ENCODE data around the gene PCNX2.

Gene PCNX2

DNA sequence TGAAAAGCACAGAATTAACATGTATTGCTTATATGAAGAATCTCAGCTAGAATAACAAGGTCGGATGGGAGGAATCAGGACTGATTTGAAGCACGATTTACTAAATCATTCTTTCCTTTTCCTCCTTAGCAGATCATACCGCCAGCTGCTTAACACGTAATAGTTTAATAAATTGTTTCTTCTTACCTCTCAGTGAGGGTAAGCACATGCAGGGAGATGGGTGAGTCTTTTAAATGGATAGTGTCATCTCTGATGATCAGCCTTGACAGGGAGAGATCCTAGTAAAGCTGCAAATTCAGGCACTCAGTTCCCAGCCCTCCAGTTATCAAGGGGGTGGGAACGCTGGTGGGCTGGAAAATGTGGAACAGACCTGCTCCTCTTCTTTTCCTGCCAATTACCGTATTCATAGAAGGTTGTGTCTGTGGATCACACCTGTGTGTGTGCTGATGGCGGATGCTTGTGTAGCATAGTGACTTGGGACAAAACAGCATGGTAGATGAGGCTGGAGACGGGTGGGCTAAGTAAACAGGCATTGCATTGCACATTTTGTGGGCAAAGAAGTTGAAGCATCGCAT lies 314.5 kb downstream of the PCNX2 start:
- no peak for DNase-seq

DNA sequence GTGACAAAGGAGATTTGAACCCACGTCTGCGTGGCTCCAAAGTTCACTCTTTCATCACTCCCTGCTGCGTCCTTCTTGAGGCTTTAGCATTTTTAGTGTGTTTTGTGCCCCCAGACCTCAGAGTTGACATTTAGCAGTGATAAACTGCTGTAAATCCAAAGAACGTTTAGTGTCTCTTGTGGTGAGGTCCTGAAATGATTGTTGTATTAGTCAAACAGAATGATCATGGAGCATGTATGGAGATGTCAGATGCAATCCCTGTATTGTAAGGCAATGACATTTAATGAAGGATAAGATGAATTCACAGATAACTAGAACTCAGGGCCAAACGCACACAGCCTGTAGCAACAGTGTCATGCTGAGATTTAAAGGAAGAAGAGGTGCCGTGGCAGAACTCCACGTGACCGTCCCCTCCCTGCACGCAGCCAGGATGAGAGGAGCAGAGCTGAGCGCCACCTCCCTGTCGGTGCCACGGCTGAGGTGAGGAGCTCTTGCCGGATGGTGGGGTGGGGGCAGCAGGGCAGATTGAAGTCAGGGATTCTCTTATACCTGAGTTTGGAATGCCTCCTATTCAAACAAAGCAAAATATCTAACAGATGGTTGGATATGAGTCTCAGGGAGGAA lies 315.1 kb downstream of the PCNX2 start:
- DNase-seq = no peak

DNA sequence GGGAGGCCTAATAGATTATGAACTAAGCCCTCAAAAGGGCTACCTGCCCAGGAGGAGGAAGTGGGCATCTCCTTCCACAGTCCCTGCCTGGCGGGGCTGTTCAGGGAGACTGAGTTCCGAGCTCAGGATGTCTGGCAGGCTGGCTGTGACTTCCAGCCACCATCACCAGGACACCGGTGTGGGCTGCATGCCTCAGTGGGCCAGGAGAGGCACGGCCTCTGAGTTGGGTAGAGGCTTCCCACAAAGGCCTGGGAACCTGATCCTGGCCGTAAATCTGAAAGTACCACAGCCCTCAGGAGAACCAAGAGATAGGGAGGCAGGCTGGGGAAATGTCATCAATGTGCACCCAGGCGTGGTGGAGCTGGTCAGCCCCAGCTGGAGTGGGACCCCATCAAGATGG lies 316.0 kb downstream of the PCNX2 start:
- DNase-seq = no peak

DNA sequence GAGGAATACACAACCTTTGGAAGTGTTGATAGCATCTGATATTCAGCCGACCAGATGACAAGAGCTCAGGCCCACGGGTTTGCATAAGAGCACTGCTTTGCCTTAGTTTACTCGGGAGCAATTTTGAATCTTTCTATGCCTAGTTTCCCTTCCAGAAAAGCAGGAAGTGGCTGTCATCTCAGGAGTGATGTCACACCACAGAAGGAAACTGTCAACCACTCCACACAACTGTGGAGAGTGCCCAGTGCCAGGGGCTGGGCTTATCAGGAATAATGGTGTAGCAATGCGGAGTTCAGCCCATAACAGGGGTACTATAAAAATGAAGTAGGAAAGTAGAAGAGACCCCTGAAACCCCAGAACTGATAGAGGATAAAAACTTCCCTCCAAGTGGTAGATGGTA lies 316.7 kb downstream of the PCNX2 start:
- no peak for DNase-seq

DNA sequence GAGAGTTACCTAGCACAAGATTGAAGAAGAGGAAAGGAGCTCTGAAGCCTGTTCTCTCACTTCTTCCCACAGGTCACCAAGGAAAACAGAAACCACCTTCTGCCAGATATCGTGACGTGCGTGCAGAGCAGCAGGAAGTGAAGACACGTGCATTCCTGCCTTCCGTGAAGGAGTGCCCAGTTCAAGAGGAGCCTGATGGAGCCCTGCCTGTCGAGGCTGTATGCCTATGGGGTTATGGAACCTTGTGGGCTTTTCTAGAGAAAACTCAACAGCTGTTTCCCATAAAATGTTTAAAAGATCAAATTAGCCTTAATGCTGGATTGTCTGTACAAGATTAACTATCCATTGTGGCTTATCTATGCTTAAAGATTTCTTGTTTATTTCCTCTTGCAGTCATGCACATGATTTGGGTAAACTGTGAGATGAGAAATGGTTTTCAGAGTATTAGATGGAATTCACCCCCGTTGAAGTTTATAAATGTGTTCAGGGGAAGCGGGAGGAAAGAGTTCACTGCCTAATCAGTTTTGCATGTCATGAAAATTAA lies 317.4 kb downstream of the PCNX2 start:
- no peak for DNase-seq

DNA sequence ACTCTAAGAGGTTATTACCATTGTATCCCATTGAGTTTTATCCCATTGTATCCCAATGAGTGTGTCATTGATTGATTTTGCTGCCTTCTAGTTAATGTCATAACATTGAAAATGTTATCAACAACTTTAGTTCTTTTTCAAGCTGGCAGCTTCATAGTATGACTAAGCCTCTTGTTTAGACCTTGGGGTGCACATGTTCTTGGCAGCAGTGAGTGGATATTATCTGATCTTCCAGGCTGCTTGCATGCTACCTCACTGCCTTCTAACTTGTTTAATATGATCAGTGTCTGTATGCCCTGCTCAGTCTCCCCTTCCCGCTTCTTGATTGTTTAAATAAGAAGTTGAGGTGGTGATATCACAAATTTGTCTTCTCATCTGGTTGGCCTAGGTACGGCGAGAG lies 320.6 kb downstream of the PCNX2 start:
- no peak for DNase-seq

DNA sequence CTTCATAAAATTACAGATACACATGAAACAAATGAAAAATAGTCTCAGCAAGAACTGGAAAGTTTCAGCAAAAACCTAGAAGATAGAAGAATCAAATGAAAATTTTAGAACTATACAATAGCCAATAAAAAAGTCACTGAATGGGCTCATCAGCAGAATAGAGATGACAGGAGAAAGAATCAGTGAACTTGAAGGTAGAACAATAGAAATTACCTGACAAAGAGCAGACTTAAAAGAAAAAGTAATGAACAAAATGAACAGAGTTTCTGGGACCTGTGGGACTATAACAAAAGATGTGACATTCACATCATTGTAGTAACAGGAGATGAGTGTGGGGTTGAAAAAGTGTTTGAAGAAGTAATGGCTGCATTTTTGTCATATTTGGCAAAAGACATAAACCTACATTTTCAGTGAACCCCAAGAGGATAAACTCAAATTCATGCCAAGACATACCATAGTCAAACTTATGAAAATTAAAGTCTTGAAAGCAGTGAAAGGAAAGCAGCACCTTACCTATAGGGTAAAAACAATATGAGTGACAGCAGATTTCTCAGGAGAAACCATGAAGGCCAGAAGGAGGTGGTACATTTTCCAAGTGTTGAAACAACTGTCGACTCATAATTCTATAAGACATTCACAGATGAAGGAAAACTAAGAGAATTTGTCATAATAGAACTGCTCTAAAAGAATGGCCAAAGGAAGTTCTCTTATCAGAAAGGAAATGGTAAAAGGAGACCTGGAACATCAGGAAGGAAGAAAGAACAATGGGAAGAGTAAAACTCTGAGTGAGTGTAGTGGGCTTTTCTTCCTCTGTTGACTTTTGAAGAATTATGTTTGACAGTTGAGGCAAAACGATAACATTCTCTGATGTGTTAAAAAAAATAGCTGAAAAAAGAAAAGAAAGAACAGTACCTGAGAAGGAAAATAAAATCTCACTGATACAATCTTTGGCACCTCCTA lies 321.6 kb downstream of the PCNX2 start:
- DNase-seq = no peak

DNA sequence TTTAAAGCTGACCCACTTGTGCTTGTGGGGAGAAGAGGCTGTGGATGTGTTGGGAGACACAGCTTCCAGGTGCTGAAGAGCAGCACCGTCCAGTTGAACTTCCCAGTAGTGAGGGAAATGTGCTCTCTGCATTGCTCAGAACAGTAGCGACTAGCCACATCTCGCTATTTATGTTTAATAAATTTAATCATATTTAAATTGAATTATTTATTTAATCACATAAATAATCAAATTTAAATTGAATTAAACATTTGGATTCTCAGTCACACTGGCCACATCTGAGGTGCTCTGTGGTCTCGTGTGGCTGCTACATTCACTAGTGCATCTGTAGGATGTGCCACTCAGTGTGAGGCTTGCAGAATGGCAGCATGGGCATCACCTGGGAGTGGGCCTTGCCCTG lies 325.0 kb downstream of the PCNX2 start:
- DNase-seq = no peak

DNA sequence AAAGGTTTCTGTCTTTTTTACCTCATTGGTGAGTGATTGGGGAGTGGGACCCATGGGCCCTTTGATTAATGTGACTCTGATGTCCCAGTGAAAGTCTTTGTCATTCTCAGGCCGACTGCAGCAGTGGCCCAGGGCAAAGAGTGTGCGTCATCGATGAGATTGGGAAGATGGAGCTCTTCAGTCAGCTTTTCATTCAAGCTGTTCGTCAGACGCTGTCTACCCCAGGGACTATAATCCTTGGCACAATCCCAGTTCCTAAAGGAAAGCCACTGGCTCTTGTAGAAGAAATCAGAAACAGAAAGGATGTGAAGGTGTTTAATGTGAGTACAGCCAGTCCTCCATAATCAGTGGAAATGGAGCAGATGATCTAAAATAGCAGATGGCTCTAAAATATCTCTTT lies 325.7 kb downstream of the PCNX2 start:
- DNase-seq = no peak

DNA sequence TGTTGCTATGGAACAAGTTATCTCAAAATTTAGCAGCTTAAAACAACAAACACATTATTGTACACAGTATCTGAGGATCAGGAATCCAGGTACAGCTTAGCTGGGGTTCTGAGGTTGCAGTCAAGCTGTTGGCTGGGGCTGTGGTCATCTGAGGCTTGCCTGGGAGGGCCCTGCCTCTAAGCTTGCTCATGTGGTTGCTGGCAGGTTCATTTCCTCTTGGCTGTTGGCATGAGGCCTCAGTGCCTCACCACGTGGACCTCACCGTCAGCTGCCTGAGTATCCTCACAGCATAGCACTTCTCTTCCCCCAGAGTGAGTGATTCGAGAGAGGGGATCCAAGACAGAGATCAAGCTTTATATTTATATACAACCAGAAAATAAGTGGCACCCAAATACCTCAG lies 326.6 kb downstream of the PCNX2 start:
- no peak for DNase-seq

DNA sequence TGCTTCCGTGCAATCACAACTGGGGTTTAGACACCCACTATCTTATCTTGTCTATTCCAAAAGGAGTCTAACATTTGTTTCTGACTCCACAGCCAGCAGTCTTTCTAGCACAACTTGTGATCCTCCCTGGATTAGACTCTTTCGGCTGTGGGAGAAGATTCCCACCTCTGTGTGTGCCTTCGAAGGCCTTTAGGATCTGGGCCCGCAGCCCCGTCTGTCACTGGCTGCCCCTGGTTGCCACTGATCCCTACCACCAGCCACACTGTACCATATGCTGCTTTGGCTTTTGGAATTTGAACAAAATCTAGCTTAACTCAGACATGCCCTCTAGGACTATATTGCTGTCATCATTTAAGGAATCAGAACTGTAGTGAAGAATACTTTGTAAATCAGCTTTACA lies 327.1 kb downstream of the PCNX2 start:
- no peak for DNase-seq

DNA sequence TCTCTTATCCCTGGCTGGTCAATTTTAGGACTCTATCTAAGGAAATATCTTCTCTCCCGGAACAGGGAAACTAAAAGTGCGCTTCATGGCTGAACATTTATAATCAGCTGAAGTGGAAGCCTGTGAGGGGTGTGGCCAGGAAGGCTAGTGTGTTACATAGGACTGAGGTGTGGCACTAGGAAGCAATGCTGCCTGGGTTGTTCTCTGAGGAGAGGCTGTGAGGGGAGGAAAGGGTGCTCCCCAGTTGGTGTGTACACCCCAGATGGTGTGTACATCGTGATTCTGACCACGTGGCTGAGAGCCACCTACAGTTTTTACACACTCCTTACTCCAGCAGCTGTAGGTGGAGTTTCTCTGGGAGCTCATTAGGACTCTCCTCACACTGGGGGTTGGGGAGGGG lies 328.9 kb downstream of the PCNX2 start:
- no peak for DNase-seq

DNA sequence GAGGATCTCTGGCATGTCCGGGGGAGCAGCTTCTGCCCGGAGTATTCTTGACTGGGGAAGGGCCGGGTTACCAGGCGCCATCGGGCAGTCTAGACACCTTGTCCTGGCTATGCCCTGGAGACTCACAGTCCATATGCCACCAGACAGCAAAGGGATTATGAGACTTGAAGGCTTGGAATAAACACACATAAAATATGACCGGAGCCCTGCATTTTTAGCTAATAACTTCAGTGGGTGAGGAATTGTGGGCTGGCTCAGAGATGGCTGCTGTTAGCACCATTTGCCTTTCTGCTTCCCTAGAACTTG lies 329.7 kb downstream of the PCNX2 start:
- no peak for DNase-seq

DNA sequence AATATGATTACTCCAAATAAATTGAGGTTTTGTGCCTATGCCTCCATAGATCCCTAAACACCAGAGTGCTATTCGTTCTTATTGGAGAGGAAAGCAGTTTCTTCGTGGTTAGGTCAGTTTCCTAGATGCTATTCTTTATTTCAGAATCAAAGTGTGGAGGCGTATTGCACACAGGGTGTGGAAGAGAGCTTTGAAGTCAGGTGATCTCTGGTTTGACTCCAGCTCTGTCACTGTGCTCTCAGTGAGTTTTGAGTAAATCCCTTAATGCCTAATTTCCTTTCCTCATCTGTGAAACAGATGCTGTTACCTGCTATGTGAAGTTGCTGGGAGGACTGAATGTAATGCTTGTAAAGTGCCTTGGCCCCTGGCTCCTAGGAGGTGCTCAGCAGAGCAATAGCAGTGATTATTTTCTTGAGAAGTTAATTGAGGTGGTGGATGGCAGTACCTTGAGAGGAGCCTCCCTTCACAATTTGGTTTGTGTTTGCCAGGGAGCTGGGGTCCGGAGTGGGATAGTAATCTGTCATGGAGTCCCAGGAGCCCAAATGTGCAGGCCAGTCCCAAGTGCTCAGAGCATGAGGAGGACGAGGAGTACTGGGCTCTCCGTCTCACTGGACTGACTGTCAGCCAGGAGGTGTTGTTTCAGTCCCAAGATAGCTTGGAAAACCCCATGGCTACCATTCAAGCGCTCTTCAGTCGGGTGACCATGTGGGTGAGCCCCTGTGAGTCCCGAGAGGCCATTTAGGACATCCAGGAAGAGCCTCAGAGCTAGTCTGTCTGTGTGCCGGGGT lies 330.2 kb downstream of the PCNX2 start:
- DNase-seq = no peak

DNA sequence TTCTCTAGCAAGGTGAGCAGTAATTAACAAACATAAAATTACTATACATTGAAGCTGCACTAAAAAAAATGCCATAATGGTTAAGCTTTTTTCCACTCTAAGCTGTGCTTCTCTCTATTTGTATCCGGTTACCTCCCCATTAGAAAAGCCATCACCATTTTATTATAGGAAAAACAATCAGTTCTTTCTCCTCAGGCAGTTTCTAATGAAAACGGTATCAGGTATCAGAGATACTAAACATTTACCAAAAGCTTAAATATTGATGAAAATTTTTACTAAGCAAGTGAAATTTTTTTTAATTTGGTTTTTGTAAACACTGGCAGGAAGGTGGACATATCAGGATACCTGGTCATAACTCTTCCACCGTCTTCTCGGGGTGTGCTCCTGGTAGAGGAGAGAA lies 330.9 kb downstream of the PCNX2 start:
- no peak for DNase-seq

DNA sequence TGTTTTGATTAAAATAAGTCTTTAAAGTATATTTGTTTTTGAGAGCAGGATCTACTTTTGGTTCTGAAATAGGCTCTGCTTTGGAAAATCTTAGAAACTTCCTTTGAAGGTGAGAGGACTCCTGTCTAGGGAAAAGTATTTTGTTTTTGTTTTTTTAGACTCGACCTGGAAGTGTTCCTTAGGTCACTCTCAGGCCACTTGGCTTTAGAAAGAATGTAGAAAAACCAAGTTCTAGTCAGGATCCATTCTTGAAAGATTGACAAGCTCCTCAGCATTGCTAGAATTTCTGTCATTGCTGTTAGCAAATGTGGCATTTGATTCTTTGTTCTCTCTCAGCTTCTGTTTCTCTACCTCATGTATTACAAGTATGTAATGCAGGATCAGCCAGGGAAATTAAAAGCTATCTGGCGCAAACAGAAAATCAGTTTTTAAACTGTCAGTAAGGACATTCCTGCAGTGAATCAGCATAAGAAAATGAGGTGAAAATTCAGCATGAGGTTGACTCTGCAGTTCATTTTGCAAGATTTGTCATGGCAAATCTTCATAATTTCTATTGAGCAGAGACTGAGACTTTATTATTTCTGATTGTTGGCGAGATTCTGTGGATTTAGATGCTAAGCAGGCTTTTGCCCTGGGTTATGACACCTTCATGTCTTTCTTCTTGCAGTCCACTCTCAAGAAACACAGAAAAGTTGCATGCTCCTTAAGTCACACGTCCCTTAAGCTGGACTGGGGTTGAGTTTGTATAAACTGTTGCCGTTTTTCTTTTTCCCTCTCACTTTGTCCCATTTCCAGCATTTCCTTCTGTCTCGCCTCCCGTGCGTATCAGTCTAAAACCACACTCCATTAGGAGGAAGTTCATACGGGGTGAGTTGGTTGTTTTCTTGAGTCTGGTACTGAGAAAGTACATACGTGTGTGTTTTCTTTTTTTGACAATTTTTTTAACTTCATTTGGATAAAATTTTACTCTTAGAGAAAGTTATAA lies 332.5 kb downstream of the PCNX2 start:
- DNase-seq = no peak

DNA sequence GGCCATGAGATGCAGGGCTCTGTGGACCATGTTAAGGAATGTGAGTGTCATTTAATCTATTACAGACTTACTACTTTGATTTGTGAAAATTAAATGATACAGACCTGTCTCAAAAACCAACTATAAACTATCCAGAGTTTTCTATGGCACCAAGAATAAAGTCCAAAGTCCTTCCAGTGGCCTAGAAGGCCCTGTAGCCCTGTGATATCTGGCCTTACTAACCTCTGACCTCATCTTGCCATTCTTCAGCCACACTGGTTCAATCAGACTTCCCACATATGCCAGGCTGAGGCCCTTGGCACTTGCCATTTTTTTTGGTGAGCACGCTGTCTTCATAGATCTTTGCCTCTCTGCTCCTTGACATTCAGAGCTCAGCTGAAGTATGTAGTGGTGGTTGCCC lies 337.5 kb downstream of the PCNX2 start:
- DNase-seq = no peak

DNA sequence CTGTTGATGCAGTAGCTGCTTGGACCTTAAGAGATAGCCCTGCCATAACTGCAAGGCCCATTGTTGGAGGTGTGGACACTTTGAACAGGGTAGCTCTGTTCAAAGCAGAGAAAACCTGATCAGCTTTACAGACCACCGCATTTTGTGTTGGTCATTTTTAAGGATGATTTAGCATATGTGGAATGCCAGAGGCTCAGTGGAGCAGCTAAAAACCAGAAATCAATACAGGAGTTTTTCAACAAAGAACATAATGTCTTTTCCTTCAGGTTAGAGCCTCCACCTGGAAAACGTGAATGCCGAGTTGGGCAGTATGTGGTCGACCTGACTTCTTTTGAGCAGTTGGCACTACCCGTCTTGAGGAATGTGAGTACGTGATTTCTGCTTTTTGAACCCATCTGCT lies 339.4 kb downstream of the PCNX2 start:
- DNase-seq = no peak

DNA sequence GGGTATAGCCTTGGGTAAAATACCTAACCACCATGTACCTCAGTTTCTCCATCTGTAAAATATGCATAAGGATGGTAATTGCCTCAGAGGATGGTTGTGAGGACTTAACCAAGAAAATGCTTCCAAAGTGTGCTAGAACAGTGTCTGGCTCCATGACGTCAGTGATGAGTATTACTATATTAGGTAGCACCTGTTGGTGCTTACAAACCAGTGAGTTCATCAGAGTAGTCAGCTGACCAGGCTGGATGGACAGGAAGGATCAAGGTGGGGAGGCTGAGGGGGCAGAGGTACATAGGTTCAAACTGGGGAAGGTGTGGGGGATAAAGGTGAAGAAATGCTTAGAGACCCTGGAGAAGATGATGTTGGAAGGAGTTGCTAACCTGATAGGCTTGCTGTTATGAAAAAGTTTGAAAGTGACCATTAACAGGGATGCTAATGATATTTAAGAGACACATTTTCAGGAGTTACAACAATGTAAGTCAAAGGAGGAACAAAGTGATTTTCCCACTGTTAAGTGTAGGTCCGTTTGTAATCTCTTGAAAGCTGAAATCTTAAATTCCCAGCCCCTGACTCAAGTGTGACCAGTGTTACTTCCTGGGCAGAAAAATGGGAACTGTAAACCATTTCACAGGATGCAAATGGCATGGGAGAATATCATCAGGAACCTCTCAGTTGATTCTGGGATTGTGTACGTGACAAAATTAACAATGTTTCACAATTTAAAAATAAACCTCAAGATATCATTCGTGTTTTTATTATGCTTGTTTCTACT lies 340.7 kb downstream of the PCNX2 start:
- DNase-seq = no peak

DNA sequence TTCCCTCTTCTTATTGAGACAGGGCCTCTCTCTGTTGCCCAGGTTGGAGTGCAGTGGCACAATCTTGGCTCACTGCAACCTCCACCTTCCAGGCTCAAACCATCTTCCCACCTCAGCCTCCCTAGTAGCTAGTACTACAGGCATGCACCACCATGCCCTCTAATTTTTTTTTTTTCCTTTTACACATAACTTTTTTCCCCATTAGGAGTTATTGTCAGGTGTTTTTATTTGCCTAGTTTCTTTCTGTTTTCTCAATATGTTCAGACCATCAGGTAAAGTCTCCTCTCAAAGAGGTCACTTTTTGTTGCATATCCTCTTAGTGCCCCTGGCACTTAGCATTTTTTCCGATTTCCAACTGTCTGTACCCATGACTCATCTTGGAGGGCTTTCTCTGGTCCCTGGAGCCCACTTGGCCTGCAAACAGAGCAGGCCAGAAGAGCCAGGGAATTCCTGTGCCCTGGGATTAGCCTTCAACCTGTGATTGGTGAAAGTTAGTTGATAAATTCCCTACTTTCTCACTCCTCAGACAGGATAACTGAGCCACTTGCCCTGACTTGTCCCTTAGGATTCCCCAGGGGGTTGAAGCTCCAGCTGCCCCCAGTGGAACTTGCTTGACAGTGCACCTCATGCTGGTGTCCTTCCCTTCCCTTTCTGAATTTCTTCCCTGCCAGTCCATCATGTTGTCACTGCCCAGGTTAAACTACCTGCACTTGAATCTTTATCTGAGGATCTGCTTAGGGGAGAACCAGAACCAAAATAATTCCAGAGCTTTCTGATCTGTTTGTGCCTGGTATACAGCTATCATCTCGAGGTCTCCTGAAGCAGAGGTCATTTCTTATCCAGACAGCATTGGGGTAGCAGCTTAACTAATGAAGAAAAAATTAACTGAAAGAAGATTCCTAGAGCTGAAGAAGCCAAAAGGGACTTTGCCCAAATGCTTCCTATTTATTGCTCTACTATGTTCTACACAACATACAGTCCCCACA lies 342.7 kb downstream of the PCNX2 start:
- DNase-seq = no peak

Data from stimulated activated CD4-positive, alpha-beta T cell treated with anti-CD3 and anti-CD28 coated beads, Interleukin-1b, Interleukin-23, amount 100 ng/mL, for 48 hours (primary cell).